Loucy (cell line): ENCODE results near the gene ZNF679.
"Not testable (repeated sequence)": the region's sequence is repeated elsewhere in the genome, so short reads cannot be mapped to it uniquely, and the experiment has no call there.

ENCODE experiments used
- CTCF ChIP-seq: fragments of 200-600 bp; sonication (generic); conservative IDR thresholded peaks from 2 replicates; pipeline ENCODE4 v1.5.1; 2014; ENCODE audit warnings: mild to moderate bottlenecking, antibody characterized with exemption, low read length
- EZH2phosphoT487 ChIP-seq: fragments of 200-600 bp; IDR thresholded peaks from 2 replicates; pipeline ENCODE4 v1.6.1; 2018; ENCODE audit warnings: antibody characterized with exemption, mild to moderate bottlenecking, moderate library complexity, borderline replicate concordance

- not testable (repeated sequence) for TF ChIP-seq CTCF, EZH2phosphoT487
These were observed at the start of gene ZNF679 for GRCh38 chr7:64228174-64228573.
